K562 (cell line): ENCODE data around the gene PLEKHG3. TPM values are rescaled to one million over a fixed set of nuclear protein-coding genes. Genes with fewer than 3 reads are reported as not detected.

ENCODE experiments used
- ATAC-seq: fragments of 200-7000 bp; cut with Tn5 transposase; 3 replicates; pipeline ENCODE4 v1.9.1; 2020; ENCODE audit warnings: moderate library complexity
- BruUV-seq: library from RNA; stranded (reverse); fragments of 400-500 nt; replicated peaks from 2 replicates; lab custom pipeline; 2021; lab: Mats Ljungman, UMichigan
- CTCF ChIA-PET: fragments of 300-600 bp; formaldehyde crosslinking; extraction: SDS; loops from one replicate; lab custom pipeline; 2021; ENCODE audit warnings: low intra/inter-chr PET ratio; lab: Yijun Ruan, JAX
- POLR2A ChIA-PET: fragments of 300-600, 350-650 bp; sonication (Branson Sonifier 250); formaldehyde crosslinking; extraction: SDS; loops from one replicate; lab custom pipeline; 2021; ENCODE audit warnings: antibody characterized with exemption, inconsistent platforms; lab: Yijun Ruan, JAX
- DNase-seq, 4 experiments: peaks; one replicate each; pipeline versions ENCODE4 v3.0.0 to v3.0.0-alpha.2; 2011 to 2018; ENCODE audit warnings: low spot score in 3 of 4, mixed read lengths in 3 of 4; ENCODE audit errors: extremely low read depth in 1 of 4
- FAIRE-seq: peaks from 2 replicates; lab custom pipeline; 2011; peaks lifted over from hg19 to GRCh38; lab: Jason Lieb, UNC
- H2AFZ ChIP-seq: 2 replicates; pipeline ENCODE4 v1.6.0; 2011; ENCODE audit warnings: low read depth, low read length, control low read depth, inconsistent platforms
- H3K27ac ChIP-seq: fragments of 200-600 bp; 3 replicates; pipeline ENCODE4 v1.8.0; 2011; ENCODE audit warnings: low read depth, mild to moderate bottlenecking, control low read depth, inconsistent platforms, low read length, moderate library complexity, mixed read lengths; ENCODE audit errors: extremely low read depth
- H3K27me3 ChIP-seq, 2 experiments: fragments of 300-600 bp in 1 of 2; 2 replicates in 1 of 2; 3 replicates in 1 of 2; pipeline versions ENCODE4 v1.6.0 to v1.8.0; 2011; ENCODE audit warnings: inconsistent platforms in 2 of 2, low read length in 2 of 2, mild to moderate bottlenecking in 1 of 2, mixed read lengths in 1 of 2, moderate library complexity in 1 of 2; ENCODE audit not compliant: control insufficient read depth in 2 of 2, insufficient read depth in 2 of 2
- H3K36me3 ChIP-seq: fragments of 300-600 bp; 3 replicates; pipeline ENCODE4 v1.8.0; 2011; ENCODE audit warnings: mild to moderate bottlenecking, low read length, inconsistent platforms; ENCODE audit not compliant: control insufficient read depth, insufficient read depth
- H3K4me1 ChIP-seq, 2 experiments: fragments of 200-600 bp in 1 of 2; replicated peaks in 1 of 2; 2 replicates in 1 of 2; 3 replicates in 1 of 2; pipeline versions ENCODE4 v1.5.1 to v1.8.0; 2011; ENCODE audit warnings: inconsistent platforms in 2 of 2, low read length in 2 of 2, mild to moderate bottlenecking in 1 of 2, mixed read lengths in 1 of 2, moderate library complexity in 1 of 2; ENCODE audit not compliant: control insufficient read depth in 2 of 2, insufficient read depth in 2 of 2
- H3K4me2 ChIP-seq: 2 replicates; pipeline ENCODE4 v1.6.1; 2011; ENCODE audit warnings: low read length, control low read depth, inconsistent platforms, mixed read lengths; ENCODE audit not compliant: insufficient read depth
- H3K4me3 ChIP-seq: fragments of 200-600 bp; sonication (generic), shearing (Covaris generic); 2 replicates; pipeline ENCODE4 v1.5.1; 2016; ENCODE audit warnings: control low read depth, inconsistent platforms
- H3K79me2 ChIP-seq: fragments of 200-600 bp; 3 replicates; pipeline ENCODE4 v1.8.0; 2011; ENCODE audit warnings: low read length, inconsistent platforms; ENCODE audit not compliant: control insufficient read depth, insufficient read depth
- H3K9ac ChIP-seq, 2 experiments: 2 replicates each; pipeline versions ENCODE4 v1.6.0 to v1.6.1; 2011; ENCODE audit warnings: low read depth in 2 of 2, low read length in 2 of 2, control low read depth in 1 of 2, inconsistent platforms in 1 of 2, mild to moderate bottlenecking in 1 of 2, mixed read lengths in 1 of 2; ENCODE audit not compliant: insufficient read depth in 1 of 2
- H3K9me1 ChIP-seq: one replicate; pipeline ENCODE4 v1.6.0; 2011; ENCODE audit warnings: inconsistent platforms, mild to moderate bottlenecking, low read length, moderate library complexity; ENCODE audit not compliant: control insufficient read depth, insufficient read depth
- H3K9me3 ChIP-seq: replicated peaks from 2 replicates; pipeline ENCODE4 v1.5.1; 2011; ENCODE audit warnings: low read depth, low read length, inconsistent platforms; ENCODE audit not compliant: control insufficient read depth, insufficient read depth
- H4K20me1 ChIP-seq: replicated peaks from 2 replicates; pipeline ENCODE4 v1.6.1; 2011; ENCODE audit warnings: low read length, inconsistent platforms, mixed read lengths; ENCODE audit not compliant: control insufficient read depth, insufficient read depth
- PRMT5 ChIP-seq: sonication (generic); formaldehyde crosslinking; IDR thresholded peaks from 2 replicates; pipeline ENCODE4 v1.5.0; 2020; ENCODE audit warnings: missing genetic modification reagents
- WGBS: fragments of 100-300 bp; shearing (Covaris generic); methylation state at CpG from one replicate; pipeline ENCODE4 v1.1.6; 2016; ENCODE audit warnings: low coverage, mixed read lengths; ENCODE audit not compliant: insufficient coverage; ENCODE audit errors: missing lambda C conversion rate; 5-methylcytosine and 5-hydroxymethylcytosine counted together
- in situ Hi-C: fragments of 300-500 bp; cut with MboI; formaldehyde crosslinking; loops from 4 replicates; pipeline ENCODE4 v1.15.0; 2018; ENCODE audit warnings: inconsistent platforms, mixed read lengths
- intact Hi-C: fragments of 100-400 bp; cut with micrococcal nuclease; formaldehyde crosslinking; loops from 2 replicates; pipeline ENCODE4 v1.14.2; 2022
- microRNA-seq: library from miRNA; unstranded; fragments of <30 nt; microRNA quantifications from one replicate; pipeline ENCODE4, GENCODE V29; 2018; ENCODE audit warnings: borderline microRNAs expressed
- polyA plus RNA-seq, 8 experiments: library from polyadenylated mRNA; depleted of rRNA in 4 of 8; stranded (reverse) in 5 of 8; unstranded in 3 of 8; fragments of >200 nt; fragmentation: Nextera tagmentation in 2 of 8; fragmentation: Illumina TruSeq in 1 of 8; extraction: Ambion mirVana in 2 of 8; extraction: Trizol in 1 of 8; gene quantifications; 2 replicates each; pipeline versions ENCODE4 v1.2.1 to v1.2.3, GENCODE V29; 2011 to 2014; ENCODE audit warnings: inconsistent platforms in 1 of 8, missing spikeins in 1 of 8
- total RNA-seq, 7 experiments: library from RNA; depleted of rRNA in 6 of 7; stranded (reverse); fragments of >200 nt in 6 of 7; fragmentation: Illumina TruSeq in 2 of 7; extraction: Trizol in 2 of 7; gene quantifications; 2 replicates each; pipeline versions ENCODE4 v1.2.1 to v1.2.3, GENCODE V29; 2011 to 2021; ENCODE audit warnings: low replicate concordance in 1 of 7
- TF ChIP-seq, protein P1 (sequence below): fragments of 250-450 bp; sonication (Bioruptor Pico); IDR thresholded peaks from 2 replicates; pipeline ENCODE4 v1.8.0; 2021; ENCODE audit warnings: moderate library complexity, mild to moderate bottlenecking, inconsistent platforms

The PLEKHG3 gene
- total and polyA plus RNA-seq, 9 of the 15 experiments (the other 6 are each of a cell fraction or from before 2014, with no cell fraction given) = 0.04 to 0.16 TPM; not detected in 7

GRCh38 chr14:64799555-64799954, 95.3 kb downstream of the PLEKHG3 start:
- no peak overlapping the region for H2AFZ ChIP-seq
- ATAC-seq = no peak
- no peak overlapping the region for H3K4me2 ChIP-seq
- DNase-seq = no peak
- no peaks in the 10 kb centered on the region for H3K9me3 ChIP-seq
- peaks cover 96% of the 10 kb centered on the region; the same call in 2 of the 3 replicates for H3K36me3 ChIP-seq
- BruUV-seq = no TSS peak
- no peak overlapping the region for H3K27ac ChIP-seq
- intact Hi-C loops (no loop called here), in situ Hi-C loops (no loop called here)
- TF ChIP-seq, protein P1, sequence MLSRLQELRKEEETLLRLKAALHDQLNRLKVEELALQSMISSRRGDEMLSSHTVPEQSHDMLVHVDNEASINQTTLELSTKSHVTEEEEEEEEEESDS (CRISPR knock-in tag) = no peak
- TF ChIP-seq PRMT5 (CRISPR knock-in tag) = no peak
- H4K20me1 ChIP-seq = no peaks in the 10 kb centered on the region
- no peaks in the 10 kb centered on the region for H3K4me1 ChIP-seq
- 88% methylated on average over 8 of the region's 10 CpGs for WGBS
- no peak for FAIRE-seq
- H3K79me2 ChIP-seq = no peaks in the 10 kb centered on the region
- no peak overlapping the region for H3K4me3 ChIP-seq
- no peaks in the 10 kb centered on the region for H3K9me1 ChIP-seq
- ChIA-PET POLR2A (interaction anchor here (0.6 kb wide), 1 partner anchor 272 kb away, joined by 3 read pairs; no protein-coding TSS in a partner anchor), CTCF (no interaction called here)
- no peak overlapping the region for H3K9ac ChIP-seq
- H3K27me3 ChIP-seq = no peaks in the 10 kb centered on the region

Small RNA genes within 50 kb of the gene (microRNA-seq; reads per million reads assigned to microRNA genes)
- gene MIR7855 = not detected

Other genes with a start within 250 kb of the PLEKHG3 start
Only the 7 nearest of the 8 such genes appear.
- 1.3 TPM in 2 replicates for gene ZBTB25, start 200.6 kb upstream of the PLEKHG3 start, total RNA-seq (2014; rRNA removed)
- gene ZBTB25, start 200.6 kb upstream of the PLEKHG3 start, total RNA-seq (2014; rRNA removed; fragmentation: Illumina TruSeq; extraction: Trizol) = 2.5 and 3.3 TPM in 2 replicates
- 2.6 and 2.8 TPM in 2 replicates for gene ZBTB25, start 200.6 kb upstream of the PLEKHG3 start, total RNA-seq (2015; rRNA removed; fragmentation: Illumina TruSeq; extraction: Trizol)
- 2.5 and 2.6 TPM in 2 replicates for gene ZBTB25, start 200.6 kb upstream of the PLEKHG3 start, total RNA-seq (2021)
- gene ZBTB25, start 200.6 kb upstream of the PLEKHG3 start, polyA plus RNA-seq (2011; rRNA removed) = 3.9 and 5.6 TPM in 2 replicates
- 1.7 and 2.3 TPM in 2 replicates for gene ZBTB25, start 200.6 kb upstream of the PLEKHG3 start, polyA plus RNA-seq (2014; fragmentation: Illumina TruSeq; extraction: Trizol)
- gene ZBTB25, start 200.6 kb upstream of the PLEKHG3 start, polyA plus RNA-seq (2014; fragmentation: Nextera tagmentation; extraction: Ambion mirVana) = under 1 TPM; 0.61 to 0.92 TPM
- gene ZBTB25, start 200.6 kb upstream of the PLEKHG3 start, polyA plus RNA-seq (2014; rRNA removed) = 0.99 and 2.1 TPM in 2 replicates
- gene ZBTB1, start 199.7 kb upstream of the PLEKHG3 start, total RNA-seq (2014; rRNA removed) = 4.9 and 5.3 TPM in 2 replicates
- 9.9 and 10.1 TPM in 2 replicates for gene ZBTB1, start 199.7 kb upstream of the PLEKHG3 start, total RNA-seq (2014; rRNA removed; fragmentation: Illumina TruSeq; extraction: Trizol)
- gene ZBTB1, start 199.7 kb upstream of the PLEKHG3 start, total RNA-seq (2015; rRNA removed; fragmentation: Illumina TruSeq; extraction: Trizol) = 11.6 and 12.2 TPM in 2 replicates
- gene ZBTB1, start 199.7 kb upstream of the PLEKHG3 start, total RNA-seq (2021) = 8.1 and 9.4 TPM in 2 replicates
- 16.5 and 17.7 TPM in 2 replicates for gene ZBTB1, start 199.7 kb upstream of the PLEKHG3 start, polyA plus RNA-seq (2011; rRNA removed)
- gene ZBTB1, start 199.7 kb upstream of the PLEKHG3 start, polyA plus RNA-seq (2014; fragmentation: Illumina TruSeq; extraction: Trizol) = 7.2 and 8.1 TPM in 2 replicates
- 1 to 10 TPM; 2.3 to 2.7 TPM for gene ZBTB1, start 199.7 kb upstream of the PLEKHG3 start, polyA plus RNA-seq (2014; fragmentation: Nextera tagmentation; extraction: Ambion mirVana)
- gene ZBTB1, start 199.7 kb upstream of the PLEKHG3 start, polyA plus RNA-seq (2014; rRNA removed) = 9.0 and 10.3 TPM in 2 replicates
- gene HSPA2, start 163.7 kb upstream of the PLEKHG3 start, total RNA-seq (2014; rRNA removed) = not detected in 2 replicates
- gene HSPA2, start 163.7 kb upstream of the PLEKHG3 start, total RNA-seq (2014; rRNA removed; fragmentation: Illumina TruSeq; extraction: Trizol) = not detected in 2 replicates
- gene HSPA2, start 163.7 kb upstream of the PLEKHG3 start, total RNA-seq (2015; rRNA removed; fragmentation: Illumina TruSeq; extraction: Trizol) = not detected in 2 replicates
- 0.16 TPM in 1 of 2 replicates, not detected in the other for gene HSPA2, start 163.7 kb upstream of the PLEKHG3 start, total RNA-seq (2021)
- gene HSPA2, start 163.7 kb upstream of the PLEKHG3 start, polyA plus RNA-seq (2011; rRNA removed) = not detected in 2 replicates
- not detected in 2 replicates for gene HSPA2, start 163.7 kb upstream of the PLEKHG3 start, polyA plus RNA-seq (2014; fragmentation: Illumina TruSeq; extraction: Trizol)
- not detected for gene HSPA2, start 163.7 kb upstream of the PLEKHG3 start, polyA plus RNA-seq (2014; fragmentation: Nextera tagmentation; extraction: Ambion mirVana)
- gene HSPA2, start 163.7 kb upstream of the PLEKHG3 start, polyA plus RNA-seq (2014; rRNA removed) = not detected in 2 replicates
- gene PPP1R36, start 154.5 kb upstream of the PLEKHG3 start, total RNA-seq (2014; rRNA removed) = not detected in 2 replicates
- gene PPP1R36, start 154.5 kb upstream of the PLEKHG3 start, total RNA-seq (2014; rRNA removed; fragmentation: Illumina TruSeq; extraction: Trizol) = not detected in 2 replicates
- gene PPP1R36, start 154.5 kb upstream of the PLEKHG3 start, total RNA-seq (2015; rRNA removed; fragmentation: Illumina TruSeq; extraction: Trizol) = 0.29 TPM in 1 of 2 replicates, not detected in the other
- not detected in 2 replicates for gene PPP1R36, start 154.5 kb upstream of the PLEKHG3 start, total RNA-seq (2021)
- not detected in 2 replicates for gene PPP1R36, start 154.5 kb upstream of the PLEKHG3 start, polyA plus RNA-seq (2011; rRNA removed)
- not detected in 2 replicates for gene PPP1R36, start 154.5 kb upstream of the PLEKHG3 start, polyA plus RNA-seq (2014; fragmentation: Illumina TruSeq; extraction: Trizol)
- gene PPP1R36, start 154.5 kb upstream of the PLEKHG3 start, polyA plus RNA-seq (2014; fragmentation: Nextera tagmentation; extraction: Ambion mirVana) = not detected
- not detected in 2 replicates for gene PPP1R36, start 154.5 kb upstream of the PLEKHG3 start, polyA plus RNA-seq (2014; rRNA removed)
- 32.9 and 35.4 TPM in 2 replicates for gene SPTB, start 175.5 kb downstream of the PLEKHG3 start, total RNA-seq (2014; rRNA removed)
- 9.5 and 11.7 TPM in 2 replicates for gene SPTB, start 175.5 kb downstream of the PLEKHG3 start, total RNA-seq (2014; rRNA removed; fragmentation: Illumina TruSeq; extraction: Trizol)
- 10.1 and 11.3 TPM in 2 replicates for gene SPTB, start 175.5 kb downstream of the PLEKHG3 start, total RNA-seq (2015; rRNA removed; fragmentation: Illumina TruSeq; extraction: Trizol)
- gene SPTB, start 175.5 kb downstream of the PLEKHG3 start, total RNA-seq (2021) = 40.1 and 45.9 TPM in 2 replicates
- 2.0 and 2.8 TPM in 2 replicates for gene SPTB, start 175.5 kb downstream of the PLEKHG3 start, polyA plus RNA-seq (2011; rRNA removed)
- gene SPTB, start 175.5 kb downstream of the PLEKHG3 start, polyA plus RNA-seq (2014; fragmentation: Illumina TruSeq; extraction: Trizol) = 19.1 and 23.1 TPM in 2 replicates
- gene SPTB, start 175.5 kb downstream of the PLEKHG3 start, polyA plus RNA-seq (2014; fragmentation: Nextera tagmentation; extraction: Ambion mirVana) = under 1 TPM; 0.21 to 0.28 TPM
- 16.9 and 17.1 TPM in 2 replicates for gene SPTB, start 175.5 kb downstream of the PLEKHG3 start, polyA plus RNA-seq (2014; rRNA removed)
- gene CHURC1, start 210.0 kb downstream of the PLEKHG3 start, total RNA-seq (2014; rRNA removed) = 27.3 and 29.6 TPM in 2 replicates
- 83.4 and 85.1 TPM in 2 replicates for gene CHURC1, start 210.0 kb downstream of the PLEKHG3 start, total RNA-seq (2014; rRNA removed; fragmentation: Illumina TruSeq; extraction: Trizol)
- gene CHURC1, start 210.0 kb downstream of the PLEKHG3 start, total RNA-seq (2015; rRNA removed; fragmentation: Illumina TruSeq; extraction: Trizol) = 42.7 and 45.6 TPM in 2 replicates
- 38.7 and 44.5 TPM in 2 replicates for gene CHURC1, start 210.0 kb downstream of the PLEKHG3 start, total RNA-seq (2021)
- gene CHURC1, start 210.0 kb downstream of the PLEKHG3 start, polyA plus RNA-seq (2011; rRNA removed) = 90.3 and 106 TPM in 2 replicates
- gene CHURC1, start 210.0 kb downstream of the PLEKHG3 start, polyA plus RNA-seq (2014; fragmentation: Illumina TruSeq; extraction: Trizol) = 43.3 and 45.2 TPM in 2 replicates
- 100 to 1,000 TPM; 223 to 239 TPM for gene CHURC1, start 210.0 kb downstream of the PLEKHG3 start, polyA plus RNA-seq (2014; fragmentation: Nextera tagmentation; extraction: Ambion mirVana)
- gene CHURC1, start 210.0 kb downstream of the PLEKHG3 start, polyA plus RNA-seq (2014; rRNA removed) = 33.6 and 42.5 TPM in 2 replicates
- gene GPX2, start 238.3 kb downstream of the PLEKHG3 start, total RNA-seq (2014; rRNA removed) = not detected in 2 replicates
- gene GPX2, start 238.3 kb downstream of the PLEKHG3 start, total RNA-seq (2014; rRNA removed; fragmentation: Illumina TruSeq; extraction: Trizol) = not detected in 2 replicates
- gene GPX2, start 238.3 kb downstream of the PLEKHG3 start, total RNA-seq (2015; rRNA removed; fragmentation: Illumina TruSeq; extraction: Trizol) = not detected in 2 replicates
- gene GPX2, start 238.3 kb downstream of the PLEKHG3 start, total RNA-seq (2021) = 0.24 and 0.56 TPM in 2 replicates
- gene GPX2, start 238.3 kb downstream of the PLEKHG3 start, polyA plus RNA-seq (2011; rRNA removed) = not detected in 2 replicates
- not detected in 2 replicates for gene GPX2, start 238.3 kb downstream of the PLEKHG3 start, polyA plus RNA-seq (2014; fragmentation: Illumina TruSeq; extraction: Trizol)
- gene GPX2, start 238.3 kb downstream of the PLEKHG3 start, polyA plus RNA-seq (2014; fragmentation: Nextera tagmentation; extraction: Ambion mirVana) = not detected
- gene GPX2, start 238.3 kb downstream of the PLEKHG3 start, polyA plus RNA-seq (2014; rRNA removed) = not detected in 2 replicates